Astrocyte (in vitro differentiated cells and primary cell): Measurements from ENCODE around the gene MAPK8IP3. TPM values are rescaled to one million over a fixed set of nuclear protein-coding genes. Genes with fewer than 3 reads are reported as not detected.

Source experiments
- DNase-seq: peaks from one replicate; pipeline ENCODE4 v3.0.0-alpha.2; 2010; ENCODE audit warnings: low read depth
- FAIRE-seq: peaks from 2 replicates; lab custom pipeline; 2011; peaks lifted over from hg19 to GRCh38; lab: Jason Lieb, UNC
- H2AFZ ChIP-seq: 2 replicates; pipeline ENCODE4 v1.6.0; 2012; ENCODE audit warnings: low read depth, low read length, inconsistent platforms
- H3K27ac ChIP-seq: 2 replicates; pipeline ENCODE4 v1.5.1; 2011; ENCODE audit warnings: low read depth, low read length, inconsistent platforms
- H3K27me3 ChIP-seq: 2 replicates; pipeline ENCODE4 v1.6.0; 2011; ENCODE audit warnings: low read length, inconsistent platforms; ENCODE audit not compliant: insufficient read depth
- H3K36me3 ChIP-seq: 2 replicates; pipeline ENCODE4 v1.5.1; 2011; ENCODE audit warnings: low read length, inconsistent platforms; ENCODE audit not compliant: insufficient read depth
- H3K4me1 ChIP-seq: 2 replicates; pipeline ENCODE4 v1.5.1; 2011; ENCODE audit warnings: low read length, inconsistent platforms; ENCODE audit not compliant: insufficient read depth
- H3K4me2 ChIP-seq: 2 replicates; pipeline ENCODE4 v1.6.0; 2012; ENCODE audit warnings: low read length, inconsistent platforms
- H3K4me3 ChIP-seq: 2 replicates; pipeline ENCODE4 v1.5.1; 2011; ENCODE audit warnings: low read depth, mild to moderate bottlenecking, low read length, inconsistent platforms; ENCODE audit not compliant: insufficient read depth
- H3K79me2 ChIP-seq: 2 replicates; pipeline ENCODE4 v1.6.0; 2012; ENCODE audit warnings: mild to moderate bottlenecking, low read length, inconsistent platforms; ENCODE audit not compliant: insufficient read depth
- H3K9ac ChIP-seq: 2 replicates; pipeline ENCODE4 v1.6.0; 2012; ENCODE audit warnings: mild to moderate bottlenecking, low read length, inconsistent platforms
- H3K9me3 ChIP-seq: 2 replicates; pipeline ENCODE4 v1.5.1; 2012; ENCODE audit warnings: low read depth, mild to moderate bottlenecking, low read length, inconsistent platforms; ENCODE audit not compliant: insufficient read depth
- H4K20me1 ChIP-seq: 2 replicates; pipeline ENCODE4 v1.6.0; 2012; ENCODE audit warnings: low read length, inconsistent platforms; ENCODE audit not compliant: insufficient read depth
- H3K27ac Mint-ChIP-seq: one replicate; pipeline ENCODE4 v1.8.0; 2021; ENCODE audit warnings: mild to moderate bottlenecking, mixed read lengths; ENCODE audit not compliant: unreplicated experiment
- H3K27me3 Mint-ChIP-seq: one replicate; pipeline ENCODE4 v1.8.0; 2021; ENCODE audit warnings: low read depth, mixed read lengths; ENCODE audit not compliant: unreplicated experiment
- H3K36me3 Mint-ChIP-seq: one replicate; pipeline ENCODE4 v1.8.0; 2021; ENCODE audit warnings: low read depth, mixed read lengths; ENCODE audit not compliant: unreplicated experiment
- H3K4me1 Mint-ChIP-seq: one replicate; pipeline ENCODE4 v1.8.0; 2021; ENCODE audit warnings: low read depth, mixed read lengths; ENCODE audit not compliant: unreplicated experiment
- H3K4me3 Mint-ChIP-seq: one replicate; pipeline ENCODE4 v1.8.0; 2021; ENCODE audit warnings: mild to moderate bottlenecking, moderate library complexity, mixed read lengths; ENCODE audit not compliant: unreplicated experiment
- H3K9me3 Mint-ChIP-seq: one replicate; pipeline ENCODE4 v1.8.0; 2021; ENCODE audit warnings: mild to moderate bottlenecking, mixed read lengths; ENCODE audit not compliant: unreplicated experiment
- EZH2 ChIP-seq: IDR thresholded peaks from 2 replicates; pipeline ENCODE4 v1.6.1; 2012; ENCODE audit warnings: mild to moderate bottlenecking, low read length, inconsistent platforms; ENCODE audit not compliant: insufficient read depth
- total RNA-seq: library from RNA; stranded (reverse); gene quantifications from 2 replicates; pipeline ENCODE4 v1.2.1, GENCODE V29; 2021
- TF ChIP-seq, protein P1 (sequence below): IDR thresholded peaks from 2 replicates; pipeline ENCODE4 v1.5.1; 2011; ENCODE audit warnings: low read depth, mild to moderate bottlenecking, inconsistent platforms, low read length, moderate library complexity; ENCODE audit not compliant: insufficient read depth

Gene MAPK8IP3
- total RNA-seq, 1 donor from 2014 or later: 92.4 TPM

DNA sequence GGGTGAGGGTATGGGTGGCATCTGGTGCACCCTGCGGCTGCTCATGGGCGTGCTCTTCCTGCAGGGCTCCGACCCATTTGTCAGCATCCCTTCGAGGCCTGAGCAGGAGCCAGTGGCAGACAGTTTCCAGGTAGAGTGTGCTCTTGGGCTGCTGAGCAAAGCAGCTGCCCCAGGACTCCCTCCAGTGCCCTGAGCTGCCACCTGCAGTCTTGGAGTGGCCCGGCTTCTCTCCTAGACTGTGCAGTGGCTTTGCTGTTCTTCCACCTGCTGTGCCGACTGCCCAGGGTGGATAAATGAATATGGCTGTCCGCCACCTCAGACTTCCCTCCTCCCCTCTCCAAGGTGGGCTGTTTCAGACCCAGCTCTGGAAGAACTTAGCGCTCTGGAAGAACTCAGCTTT is 38.7 kb upstream of the MAPK8IP3 start:
- Histone ChIP-seq H3K4me2 (no peak overlapping the region), H2AFZ (no peak overlapping the region), H3K4me1 (no peaks in the 10 kb centered on the region), H3K27ac (no peak overlapping the region), H3K9me3 (no peaks in the 10 kb centered on the region), H3K36me3 (peaks cover 58% of the 10 kb centered on the region), H3K9ac (no peak overlapping the region), H3K79me2 (no peaks in the 10 kb centered on the region), H3K4me3 (no peak overlapping the region), H3K27me3 (no peaks in the 10 kb centered on the region), H4K20me1 (peaks cover 5% of the 10 kb centered on the region)
- H3K36me3 Mint-ChIP-seq: peaks cover 49% of the 10 kb centered on the region
- FAIRE-seq (no peak), DNase-seq (no peak)
- H3K9me3 Mint-ChIP-seq: no peaks in the 10 kb centered on the region
- TF ChIP-seq, protein P1, sequence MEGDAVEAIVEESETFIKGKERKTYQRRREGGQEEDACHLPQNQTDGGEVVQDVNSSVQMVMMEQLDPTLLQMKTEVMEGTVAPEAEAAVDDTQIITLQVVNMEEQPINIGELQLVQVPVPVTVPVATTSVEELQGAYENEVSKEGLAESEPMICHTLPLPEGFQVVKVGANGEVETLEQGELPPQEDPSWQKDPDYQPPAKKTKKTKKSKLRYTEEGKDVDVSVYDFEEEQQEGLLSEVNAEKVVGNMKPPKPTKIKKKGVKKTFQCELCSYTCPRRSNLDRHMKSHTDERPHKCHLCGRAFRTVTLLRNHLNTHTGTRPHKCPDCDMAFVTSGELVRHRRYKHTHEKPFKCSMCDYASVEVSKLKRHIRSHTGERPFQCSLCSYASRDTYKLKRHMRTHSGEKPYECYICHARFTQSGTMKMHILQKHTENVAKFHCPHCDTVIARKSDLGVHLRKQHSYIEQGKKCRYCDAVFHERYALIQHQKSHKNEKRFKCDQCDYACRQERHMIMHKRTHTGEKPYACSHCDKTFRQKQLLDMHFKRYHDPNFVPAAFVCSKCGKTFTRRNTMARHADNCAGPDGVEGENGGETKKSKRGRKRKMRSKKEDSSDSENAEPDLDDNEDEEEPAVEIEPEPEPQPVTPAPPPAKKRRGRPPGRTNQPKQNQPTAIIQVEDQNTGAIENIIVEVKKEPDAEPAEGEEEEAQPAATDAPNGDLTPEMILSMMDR: no peak
- no peak for TF ChIP-seq EZH2
- H3K4me1 Mint-ChIP-seq: no peaks in the 10 kb centered on the region
- H3K27ac Mint-ChIP-seq: no peak overlapping the region
- H3K4me3 Mint-ChIP-seq: no peak overlapping the region
- H3K27me3 Mint-ChIP-seq: no peaks in the 10 kb centered on the region

DNA sequence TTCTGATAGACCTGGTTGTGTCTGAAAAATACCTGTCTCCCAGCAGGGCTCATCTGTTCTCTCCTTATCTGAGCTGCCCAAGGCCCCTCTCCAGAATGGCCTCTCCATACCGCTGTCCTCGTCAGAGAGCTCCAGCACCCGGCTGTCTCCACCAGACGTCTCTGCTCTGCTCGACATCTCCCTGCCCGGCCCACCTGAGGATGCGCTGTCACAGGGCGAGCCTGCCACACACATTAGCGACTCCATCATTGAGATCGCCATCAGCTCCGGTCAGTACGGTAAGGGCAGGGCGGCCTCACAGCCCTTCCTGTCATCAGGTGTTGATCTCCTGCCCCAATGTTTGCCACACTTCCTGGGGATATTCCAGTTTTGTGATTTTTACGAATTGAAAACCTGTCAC is 38.1 kb upstream of the MAPK8IP3 start:
- no peak overlapping the region for H2AFZ ChIP-seq
- FAIRE-seq (no peak), DNase-seq (no peak)
- no peak overlapping the region for H3K9ac ChIP-seq
- no peaks in the 10 kb centered on the region for H3K9me3 ChIP-seq
- H3K36me3 ChIP-seq: peaks cover 57% of the 10 kb centered on the region
- H3K4me3 Mint-ChIP-seq: no peak overlapping the region
- H3K4me1 ChIP-seq: no peaks in the 10 kb centered on the region
- no peak overlapping the region for H3K4me3 ChIP-seq
- H3K79me2 ChIP-seq: no peaks in the 10 kb centered on the region
- peaks cover 52% of the 10 kb centered on the region for H3K36me3 Mint-ChIP-seq
- H3K4me1 Mint-ChIP-seq: no peaks in the 10 kb centered on the region
- no peak overlapping the region for H3K27ac Mint-ChIP-seq
- H3K9me3 Mint-ChIP-seq: no peaks in the 10 kb centered on the region
- no peak overlapping the region for H3K27ac ChIP-seq
- no peaks in the 10 kb centered on the region for H3K27me3 ChIP-seq
- no peak for TF ChIP-seq EZH2
- TF ChIP-seq, protein P1: no peak
- H3K27me3 Mint-ChIP-seq: no peaks in the 10 kb centered on the region
- H4K20me1 ChIP-seq: peaks cover 5% of the 10 kb centered on the region
- H3K4me2 ChIP-seq: no peak overlapping the region

DNA sequence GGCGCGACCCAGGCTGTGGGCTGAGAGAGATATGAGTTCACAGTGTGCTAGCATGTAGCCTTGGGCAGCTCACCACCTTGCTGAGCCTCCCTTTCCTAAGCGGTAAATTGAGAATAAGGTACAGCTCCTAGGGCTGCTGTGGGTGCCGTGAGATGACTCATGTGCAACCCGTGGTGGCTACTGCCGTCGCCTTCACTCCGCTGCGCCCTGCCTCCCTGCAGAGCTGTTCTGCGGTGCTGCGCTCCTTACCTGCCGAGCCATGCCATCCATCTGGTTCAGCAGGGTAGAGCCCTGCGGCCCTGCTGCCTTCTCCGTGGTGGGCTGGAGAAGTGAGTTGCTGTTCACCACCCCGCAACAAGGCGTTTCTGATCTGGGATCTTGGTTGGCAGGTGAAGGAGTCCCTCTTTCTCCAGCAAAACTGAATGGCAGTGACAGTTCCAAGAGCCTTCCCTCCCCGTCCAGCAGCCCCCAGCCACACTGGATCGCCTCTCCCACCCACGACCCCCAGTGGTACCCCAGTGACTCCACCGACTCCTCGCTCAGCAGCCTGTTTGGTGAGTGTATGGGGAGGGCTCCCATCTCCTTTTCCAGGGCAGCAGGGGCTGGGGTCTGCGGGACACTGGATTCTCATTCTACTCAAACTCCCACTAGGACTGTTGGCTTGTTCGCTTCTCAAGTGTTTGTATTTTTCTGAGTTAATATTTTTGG is 37.2 kb upstream of the MAPK8IP3 start:
- peaks cover 52% of the 10 kb centered on the region for H3K36me3 Mint-ChIP-seq
- no peak for DNase-seq
- peaks cover 52% of the 10 kb centered on the region for H3K36me3 ChIP-seq

More for the DNA sequence above, 37.2 kb upstream of the MAPK8IP3 start:
- Mint-ChIP-seq H3K27ac (no peak overlapping the region), H3K4me3 (no peak overlapping the region), H3K9me3 (no peaks in the 10 kb centered on the region), H3K27me3 (no peaks in the 10 kb centered on the region), H3K4me1 (no peaks in the 10 kb centered on the region)
- Histone ChIP-seq H3K9ac (no peak overlapping the region), H4K20me1 (peaks cover 5% of the 10 kb centered on the region), H3K9me3 (no peaks in the 10 kb centered on the region), H3K79me2 (no peaks in the 10 kb centered on the region), H3K27ac (no peak overlapping the region), H3K4me1 (no peaks in the 10 kb centered on the region), H3K27me3 (no peaks in the 10 kb centered on the region), H3K4me3 (no peak overlapping the region), H2AFZ (no peak overlapping the region), H3K4me2 (no peak overlapping the region)
- TF ChIP-seq EZH2: no peak
- TF ChIP-seq, protein P1: no peak
- FAIRE-seq: no peak
